LoVo (cell line): ENCODE data around the gene HGD.
"Not testable (repeated sequence)": the region's sequence is repeated elsewhere in the genome, so short reads cannot be mapped to it uniquely, and the experiment has no call there.

Experiments used
- DNase-seq: peaks from one replicate; pipeline ENCODE4 v3.0.0-alpha.2; 2016; ENCODE audit warnings: low spot score

Gene HGD

GRCh38 chr3:120682095-120682681 is at the start of gene HGD:
Gene HGD (minus strand): TSS chr3:120682239. CDS start chr3:120682111, 128 bp downstream.
- DNase-seq, result peak; percentile 64

GRCh38 chr3:120730576-120731542 is 48.8 kb upstream of the HGD start:
- no peak for DNase-seq

GRCh38 chr3:120726791-120727190 is 44.8 kb upstream of the HGD start:
- DNase-seq, result no peak

GRCh38 chr3:120719167-120719834 is 37.3 kb upstream of the HGD start:
- not testable (repeated sequence) for DNase-seq

- DNase-seq, result no peak
These were observed 31.2 kb upstream of the HGD start for GRCh38 chr3:120713262-120713661.

- no peak for DNase-seq
These were observed 28.3 kb upstream of the HGD start for GRCh38 chr3:120710369-120710768.

GRCh38 chr3:120708408-120708807 is 26.4 kb upstream of the HGD start:
- no peak for DNase-seq

GRCh38 chr3:120706950-120707349 is 24.9 kb upstream of the HGD start:
- DNase-seq, result no peak

GRCh38 chr3:120705884-120706582 is 24.0 kb upstream of the HGD start:
- DNase-seq, result no peak

- no peak for DNase-seq
These were observed 17.3 kb upstream of the HGD start for GRCh38 chr3:120699333-120699732.

- peak; percentile 66 for DNase-seq
These were observed 11.6 kb upstream of the HGD start for GRCh38 chr3:120693439-120694171.

GRCh38 chr3:120689395-120689794 is 7.4 kb upstream of the HGD start:
- DNase-seq, result no peak

- DNase-seq, result no peak
These were observed 6.1 kb upstream of the HGD start for GRCh38 chr3:120688121-120688520.

GRCh38 chr3:120685411-120685810 is 3.4 kb upstream of the HGD start:
- DNase-seq, result no peak

GRCh38 chr3:120684896-120685295 is 2.9 kb upstream of the HGD start:
- no peak for DNase-seq

- DNase-seq, result no peak
These were observed 1.7 kb upstream of the HGD start for GRCh38 chr3:120683671-120684301.

GRCh38 chr3:120683213-120683612 is 1.2 kb upstream of the HGD start:
- no peak for DNase-seq

- DNase-seq, result no peak
These were observed 467 bp downstream of the HGD start for GRCh38 chr3:120681506-120682038.

- no peak for DNase-seq
These were observed 1.0 kb downstream of the HGD start for GRCh38 chr3:120681018-120681417.

GRCh38 chr3:120680193-120680894 is 1.7 kb downstream of the HGD start:
- no peak for DNase-seq
